Astrocyte (in vitro differentiated cells and primary cell): ENCODE data around the gene TRAM2. TPM values are rescaled to one million over a fixed set of nuclear protein-coding genes. Genes with fewer than 3 reads are reported as not detected.

ENCODE experiments used
- DNase-seq: peaks from one replicate; pipeline ENCODE4 v3.0.0-alpha.2; 2010; ENCODE audit warnings: low read depth
- FAIRE-seq: peaks from 2 replicates; lab custom pipeline; 2011; peaks lifted over from hg19 to GRCh38; lab: Jason Lieb, UNC
- H2AFZ ChIP-seq: 2 replicates; pipeline ENCODE4 v1.6.0; 2012; ENCODE audit warnings: low read depth, low read length, inconsistent platforms
- H3K27ac ChIP-seq: 2 replicates; pipeline ENCODE4 v1.5.1; 2011; ENCODE audit warnings: low read depth, low read length, inconsistent platforms
- H3K27me3 ChIP-seq: 2 replicates; pipeline ENCODE4 v1.6.0; 2011; ENCODE audit warnings: low read length, inconsistent platforms; ENCODE audit not compliant: insufficient read depth
- H3K36me3 ChIP-seq: 2 replicates; pipeline ENCODE4 v1.5.1; 2011; ENCODE audit warnings: low read length, inconsistent platforms; ENCODE audit not compliant: insufficient read depth
- H3K4me1 ChIP-seq: 2 replicates; pipeline ENCODE4 v1.5.1; 2011; ENCODE audit warnings: low read length, inconsistent platforms; ENCODE audit not compliant: insufficient read depth
- H3K4me2 ChIP-seq: 2 replicates; pipeline ENCODE4 v1.6.0; 2012; ENCODE audit warnings: low read length, inconsistent platforms
- H3K4me3 ChIP-seq: 2 replicates; pipeline ENCODE4 v1.5.1; 2011; ENCODE audit warnings: low read depth, mild to moderate bottlenecking, low read length, inconsistent platforms; ENCODE audit not compliant: insufficient read depth
- H3K79me2 ChIP-seq: 2 replicates; pipeline ENCODE4 v1.6.0; 2012; ENCODE audit warnings: mild to moderate bottlenecking, low read length, inconsistent platforms; ENCODE audit not compliant: insufficient read depth
- H3K9ac ChIP-seq: 2 replicates; pipeline ENCODE4 v1.6.0; 2012; ENCODE audit warnings: mild to moderate bottlenecking, low read length, inconsistent platforms
- H3K9me3 ChIP-seq: 2 replicates; pipeline ENCODE4 v1.5.1; 2012; ENCODE audit warnings: low read depth, mild to moderate bottlenecking, low read length, inconsistent platforms; ENCODE audit not compliant: insufficient read depth
- H4K20me1 ChIP-seq: 2 replicates; pipeline ENCODE4 v1.6.0; 2012; ENCODE audit warnings: low read length, inconsistent platforms; ENCODE audit not compliant: insufficient read depth
- H3K27ac Mint-ChIP-seq: one replicate; pipeline ENCODE4 v1.8.0; 2021; ENCODE audit warnings: mild to moderate bottlenecking, mixed read lengths; ENCODE audit not compliant: unreplicated experiment
- H3K27me3 Mint-ChIP-seq: one replicate; pipeline ENCODE4 v1.8.0; 2021; ENCODE audit warnings: low read depth, mixed read lengths; ENCODE audit not compliant: unreplicated experiment
- H3K36me3 Mint-ChIP-seq: one replicate; pipeline ENCODE4 v1.8.0; 2021; ENCODE audit warnings: low read depth, mixed read lengths; ENCODE audit not compliant: unreplicated experiment
- H3K4me1 Mint-ChIP-seq: one replicate; pipeline ENCODE4 v1.8.0; 2021; ENCODE audit warnings: low read depth, mixed read lengths; ENCODE audit not compliant: unreplicated experiment
- H3K4me3 Mint-ChIP-seq: one replicate; pipeline ENCODE4 v1.8.0; 2021; ENCODE audit warnings: mild to moderate bottlenecking, moderate library complexity, mixed read lengths; ENCODE audit not compliant: unreplicated experiment
- H3K9me3 Mint-ChIP-seq: one replicate; pipeline ENCODE4 v1.8.0; 2021; ENCODE audit warnings: mild to moderate bottlenecking, mixed read lengths; ENCODE audit not compliant: unreplicated experiment
- CTCF ChIP-seq: IDR thresholded peaks from 2 replicates; pipeline ENCODE4 v1.5.1; 2011; ENCODE audit warnings: low read depth, mild to moderate bottlenecking, inconsistent platforms, low read length, moderate library complexity; ENCODE audit not compliant: insufficient read depth
- EZH2 ChIP-seq: IDR thresholded peaks from 2 replicates; pipeline ENCODE4 v1.6.1; 2012; ENCODE audit warnings: mild to moderate bottlenecking, low read length, inconsistent platforms; ENCODE audit not compliant: insufficient read depth
- total RNA-seq: library from RNA; stranded (reverse); gene quantifications from 2 replicates; pipeline ENCODE4 v1.2.1, GENCODE V29; 2021

TRAM2 gene
- total RNA-seq, 1 donor from 2014 or later: 93.4 TPM

GRCh38 chr6:52511163-52511562 lies 65.7 kb downstream of the TRAM2 start:
- Histone ChIP-seq H3K36me3 (peaks cover 67% of the 10 kb centered on the region), H3K9ac (peak overlapping the region; percentile 79), H3K27ac (peak overlapping the region; percentile 93), H4K20me1 (no peaks in the 10 kb centered on the region), H3K4me3 (no peak overlapping the region), H2AFZ (no peak overlapping the region), H3K4me1 (peaks cover 71% of the 10 kb centered on the region), H3K79me2 (peaks cover 23% of the 10 kb centered on the region), H3K27me3 (no peaks in the 10 kb centered on the region), H3K4me2 (peak overlapping the region; percentile 66), H3K9me3 (no peaks in the 10 kb centered on the region)
- FAIRE-seq (no peak), DNase-seq (no peak)
- Mint-ChIP-seq H3K4me3 (no peak overlapping the region), H3K27me3 (no peaks in the 10 kb centered on the region), H3K9me3 (no peaks in the 10 kb centered on the region), H3K27ac (peak overlapping the region; percentile 75), H3K4me1 (peaks cover 70% of the 10 kb centered on the region), H3K36me3 (peaks cover 57% of the 10 kb centered on the region)
- TF ChIP-seq EZH2 (no peak), CTCF (no peak)

- Histone ChIP-seq H3K27ac (peak overlapping the region; percentile 75), H3K4me1 (peaks cover 65% of the 10 kb centered on the region), H3K79me2 (peaks cover 15% of the 10 kb centered on the region), H3K4me3 (no peak overlapping the region), H3K27me3 (no peaks in the 10 kb centered on the region), H3K9ac (peak overlapping the region; percentile 7), H4K20me1 (no peaks in the 10 kb centered on the region), H3K9me3 (no peaks in the 10 kb centered on the region), H3K4me2 (peak overlapping the region; percentile 26), H3K36me3 (peaks cover 59% of the 10 kb centered on the region), H2AFZ (no peak overlapping the region)
- H3K4me3 Mint-ChIP-seq: no peak overlapping the region
- DNase-seq: no peak
- FAIRE-seq: no peak
- TF ChIP-seq CTCF: no peak
- no peak for TF ChIP-seq EZH2
- no peaks in the 10 kb centered on the region for H3K9me3 Mint-ChIP-seq
- peak overlapping the region; percentile 53 for H3K27ac Mint-ChIP-seq
- peaks cover 62% of the 10 kb centered on the region for H3K4me1 Mint-ChIP-seq
- no peaks in the 10 kb centered on the region for H3K27me3 Mint-ChIP-seq
- H3K36me3 Mint-ChIP-seq: peaks cover 59% of the 10 kb centered on the region
Observed at GRCh38 chr6:52510213-52510562, 66.7 kb downstream of the TRAM2 start.

GRCh38 chr6:52509281-52510212 lies 67.3 kb downstream of the TRAM2 start:
- no peak overlapping the region for H3K4me3 ChIP-seq
- Mint-ChIP-seq H3K4me3 (peak overlapping the region; percentile 50), H3K27me3 (no peaks in the 10 kb centered on the region), H3K4me1 (peaks cover 60% of the 10 kb centered on the region), H3K36me3 (peaks cover 60% of the 10 kb centered on the region), H3K9me3 (no peaks in the 10 kb centered on the region), H3K27ac (peak overlapping the region; percentile 75)
- peaks cover 58% of the 10 kb centered on the region for H3K36me3 ChIP-seq
- no peak for TF ChIP-seq EZH2
- no peak for TF ChIP-seq CTCF
- no peak overlapping the region for H2AFZ ChIP-seq
- H3K9me3 ChIP-seq: no peaks in the 10 kb centered on the region
- H3K27me3 ChIP-seq: no peaks in the 10 kb centered on the region
- H3K4me2 ChIP-seq: peak overlapping the region; percentile 26
- peak overlapping the region; percentile 75 for H3K27ac ChIP-seq
- H3K4me1 ChIP-seq: peaks cover 63% of the 10 kb centered on the region
- DNase-seq (peak; percentile 36), FAIRE-seq (no peak)
- H3K79me2 ChIP-seq: peaks cover 10% of the 10 kb centered on the region
- peak overlapping the region; percentile 7 for H3K9ac ChIP-seq
- H4K20me1 ChIP-seq: no peaks in the 10 kb centered on the region
